Pancreas (tissue), 10 donors: ENCODE data around the gene ZG16. TPM values are rescaled to one million over a fixed set of nuclear protein-coding genes. Genes with fewer than 3 reads are reported as not detected.
"Not testable (repeated sequence)": the region's sequence is repeated elsewhere in the genome, so short reads cannot be mapped to it uniquely, and the experiment has no call there.

Experiments used
- ATAC-seq, 4 donors: fragments of 200-7000 bp; cut with Tn5 transposase; one replicate each; pipeline versions ENCODE4 v1.8.0 to v1.9.1; 2020; ENCODE audit warnings: mild to moderate bottlenecking in 4 of 4, moderate library complexity in 4 of 4
- DNase-seq, 6 donors: peaks; one replicate each; pipeline ENCODE4 v3.0.0-alpha.2; 2020
- FAIRE-seq: peaks from 2 replicates; lab custom pipeline; 2012; peaks lifted over from hg19 to GRCh38; lab: Jason Lieb, UNC
- H3K27ac ChIP-seq, 4 donors: fragments of 200-600 bp; sonication (generic); 1 replicate in 3 of 4; 2 replicates in 1 of 4; pipeline versions ENCODE4 v1.5.0 to v1.8.0; 2020
- H3K27me3 ChIP-seq, 4 donors: fragments of 200-600 bp; one replicate each; pipeline ENCODE4 v1.8.0; 2021
- H3K36me3 ChIP-seq, 3 donors: fragments of 200-600 bp; sonication (generic) in 1 of 3; one replicate each; pipeline versions ENCODE4 v1.5.0 to v1.8.0; 2020 to 2021
- H3K4me1 ChIP-seq, 3 donors: fragments of 200-600 bp; one replicate each; pipeline ENCODE4 v1.8.0; 2021
- H3K4me3 ChIP-seq, 4 donors: fragments of 200-600 bp; sonication (generic) in 2 of 4; one replicate each; pipeline versions ENCODE4 v1.5.0 to v1.8.0; 2020 to 2021
- H3K9me3 ChIP-seq, 4 donors: fragments of 200-600 bp; one replicate each; pipeline ENCODE4 v1.8.0; 2021
- CTCF ChIP-seq, 4 donors: fragments of 200-600 bp; sonication (generic) in 3 of 4; IDR thresholded peaks; one replicate each; pipeline versions ENCODE4 v1.5.0 to v1.8.0; 2021; ENCODE audit warnings: antibody characterized with exemption in 4 of 4
- WGBS, 2 donors: extraction: QIAGEN DNeasy Blood & Tissue Kit; methylation state at CpG; one replicate each; pipeline ENCODE4 v1.1.7; 2013; 5-methylcytosine and 5-hydroxymethylcytosine counted together
- intact Hi-C, 3 donors: fragments of 100-400 bp; cut with DNase I; formaldehyde crosslinking; loops; one replicate each; pipeline versions ENCODE4 v1.11.1 to v1.14.2; 2022
- polyA plus RNA-seq, 2 donors: library from polyadenylated mRNA; stranded (reverse); fragments of 200-250 nt; gene quantifications; one replicate each; pipeline ENCODE4 v1.2.3, GENCODE V29; 2013
- total RNA-seq, 6 donors: library from RNA; stranded (reverse); fragmentation: NEBNext Ultra II Directional in 4 of 6; extraction: Animal tissue kit (Norgen Biotek cat#: 25700) in 4 of 6; gene quantifications; one replicate each; pipeline versions ENCODE4 v1.2.1 to v1.2.4, GENCODE V29; 2021 to 2023
- donor health status: healthy with polysubstance abuse.
- donor health status: DM: no; HTN: no; CAD: no; lungs with moderate emphysema.
- donor health status: DM: no; HTN: no; CAD: no.
- donor health status: control.
- donor health status: control.
- donor health status: Bipolar disorder and iron deficiency.
- donor health status: DM: yes; HTN: yes; CAD: no.
- donor health status: DM: no; HTN: no; CAD: no.
- donor health status: DM: no; HTN: no; CAD: no.
- donor health status: DM: yes; HTN: yes; CAD: no.

Gene ZG16
- 1 to 10 TPM in 3 of 6 donors, under 1 TPM in 3; 0.06 to 3.1 (median 1.1) TPM for total RNA-seq
- polyA plus RNA-seq, result 1 to 10 TPM in 1 of 2 donors, under 1 TPM in 1; 0.52 to 2.4 TPM

GRCh38 chr16:29777576-29778350, at the start of gene ZG16:
Gene ZG16 (plus strand): TSS chr16:29778256. CDS start chr16:29779267, 1,011 bp downstream.
- ATAC-seq (peak; percentile 73 to 90 (median 86)), FAIRE-seq (no peak), DNase-seq (peak in 3 of 6 donors; percentile 41 to 53 (median 42))
- TF ChIP-seq CTCF (IDR thresholded peaks at IDR 0.05), result no peak
- H3K9me3 ChIP-seq, result no peaks in the 10 kb centered on the region
- no peak within 1 kb of the TSS for H3K4me3 ChIP-seq
- 65 to 67% methylated on average over 10 of the region's 10 CpGs for WGBS, 2 donors
- intact Hi-C loops, result no loop called here
- H3K36me3 ChIP-seq, result no peaks in the 10 kb centered on the region
- H3K27me3 ChIP-seq, result no peaks in the 10 kb centered on the region
- H3K27ac ChIP-seq, result no peak within 1 kb of the TSS
- no peaks in the 10 kb centered on the region for H3K4me1 ChIP-seq

GRCh38 chr16:29729116-29729521, 48.9 kb upstream of the ZG16 start:
- H3K4me3 ChIP-seq, result no peak overlapping the region
- no peaks in the 10 kb centered on the region for H3K9me3 ChIP-seq
- peak in 3 of 4 donors; percentile 54 to 76 (median 68) for ATAC-seq

GRCh38 chr16:29730649-29731048, 47.4 kb upstream of the ZG16 start:
- H3K4me3 ChIP-seq, result no peak overlapping the region
- no peak for FAIRE-seq
- no peak for ATAC-seq
- WGBS, 2 donors, result 61 to 63% methylated on average over 7 of the region's 7 CpGs
- H3K9me3 ChIP-seq, result no peaks in the 10 kb centered on the region
- peaks cover 0 to 5% (median 0%) of the 10 kb centered on the region in 3 donors for H3K4me1 ChIP-seq
- no peaks in the 10 kb centered on the region for H3K36me3 ChIP-seq
- H3K27ac ChIP-seq, result no peak overlapping the region
- intact Hi-C loops, result no loop called here
- H3K27me3 ChIP-seq, result no peaks in the 10 kb centered on the region
- no peak for DNase-seq
- no peak for TF ChIP-seq CTCF (IDR thresholded peaks at IDR 0.05)

More at GRCh38 chr16:29729116-29729521, 48.9 kb upstream of the ZG16 start:
- DNase-seq (no peak), FAIRE-seq (no peak)
- peaks cover 0 to 5% (median 0%) of the 10 kb centered on the region in 3 donors for H3K4me1 ChIP-seq
- H3K27me3 ChIP-seq, result no peaks in the 10 kb centered on the region
- WGBS, 2 donors, result 48 to 50% methylated on average over 6 of the region's 6 CpGs
- no peaks in the 10 kb centered on the region for H3K36me3 ChIP-seq
- intact Hi-C loops, result no loop called here
- no peak overlapping the region for H3K27ac ChIP-seq
- TF ChIP-seq CTCF (IDR thresholded peaks at IDR 0.05), result peak in 2 of 4 donors; percentile 29 to 30

GRCh38 chr16:29731768-29732601, 46.1 kb upstream of the ZG16 start:
- H3K36me3 ChIP-seq, FAIRE-seq, H3K9me3 ChIP-seq, H3K27me3 ChIP-seq, H3K27ac ChIP-seq, H3K4me1 ChIP-seq, H3K4me3 ChIP-seq, ATAC-seq, intact Hi-C loops, DNase-seq: not testable (repeated sequence)
- WGBS, 2 donors, result 87% methylated on average over 13 of the region's 13 CpGs

GRCh38 chr16:29734786-29735185, 43.3 kb upstream of the ZG16 start:
- Histone ChIP-seq H3K27me3 (no peaks in the 10 kb centered on the region), H3K4me1 (no peaks in the 10 kb centered on the region), H3K36me3 (no peaks in the 10 kb centered on the region), H3K27ac (no peak overlapping the region), H3K9me3 (no peaks in the 10 kb centered on the region), H3K4me3 (no peak overlapping the region)
- 68 to 77% methylated on average over 1 of the region's 1 CpG for WGBS, 2 donors
- intact Hi-C loops, result no loop called here
- ATAC-seq, result no peak
- no peak for TF ChIP-seq CTCF (IDR thresholded peaks at IDR 0.05)
- FAIRE-seq, result no peak
- no peak for DNase-seq
